LNCAP (cell line): ENCODE measurements around the gene LRRC8E.

ENCODE experiments used
- CTCF ChIP-seq: fragments of 450-650 bp; IDR thresholded peaks from 2 replicates; pipeline ENCODE4 v1.5.1; 2017; ENCODE audit warnings: mild to moderate bottlenecking

The LRRC8E gene

DNA sequence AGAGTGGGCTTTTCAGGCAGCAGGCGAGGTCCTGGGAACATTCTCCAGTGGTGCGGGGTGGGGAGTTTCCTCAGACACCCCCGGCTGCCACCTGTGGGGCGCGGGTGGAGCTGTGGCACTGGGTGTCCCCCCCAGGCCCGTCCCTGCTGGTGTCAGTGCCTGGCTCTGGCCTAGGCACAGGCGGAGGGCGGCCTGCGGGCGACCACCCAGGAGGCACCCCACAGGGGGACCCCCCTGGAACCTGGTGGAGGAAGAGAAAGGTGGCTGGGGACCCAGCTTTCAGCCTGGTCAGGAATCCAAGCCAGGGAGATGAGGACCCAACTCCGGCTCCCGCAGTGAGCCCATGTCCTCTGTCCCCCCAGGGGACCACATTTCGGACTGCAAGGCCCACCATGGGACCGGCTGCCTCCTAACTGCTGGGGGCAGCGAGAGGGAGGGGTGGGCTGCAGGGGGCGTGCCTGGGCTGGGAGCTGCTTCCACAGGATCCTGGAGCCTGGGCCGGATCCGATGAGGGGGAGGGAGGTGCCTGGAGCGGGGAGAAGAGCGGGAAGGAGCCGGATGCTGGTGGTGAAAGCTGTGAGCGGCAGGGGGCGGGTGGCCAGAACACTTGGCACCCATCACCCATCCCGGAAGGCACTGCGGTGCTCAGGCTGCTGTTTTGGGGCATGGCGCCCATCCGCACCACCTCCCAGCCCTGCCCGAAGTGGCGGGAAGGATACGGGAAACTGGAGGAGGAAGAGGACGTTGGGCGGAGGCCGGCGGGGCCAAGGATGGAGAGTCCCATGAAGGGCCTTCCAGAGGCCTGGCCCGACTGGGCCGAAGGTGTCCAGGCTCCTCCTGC, 43.1 kb downstream of the LRRC8E start:
- no peak for TF ChIP-seq CTCF

GRCh38 chr19:7932276-7932929, 44.1 kb downstream of the LRRC8E start:
- TF ChIP-seq CTCF, result no peak

GRCh38 chr19:7932930-7933300, 44.6 kb downstream of the LRRC8E start:
- TF ChIP-seq CTCF, result no peak

DNA sequence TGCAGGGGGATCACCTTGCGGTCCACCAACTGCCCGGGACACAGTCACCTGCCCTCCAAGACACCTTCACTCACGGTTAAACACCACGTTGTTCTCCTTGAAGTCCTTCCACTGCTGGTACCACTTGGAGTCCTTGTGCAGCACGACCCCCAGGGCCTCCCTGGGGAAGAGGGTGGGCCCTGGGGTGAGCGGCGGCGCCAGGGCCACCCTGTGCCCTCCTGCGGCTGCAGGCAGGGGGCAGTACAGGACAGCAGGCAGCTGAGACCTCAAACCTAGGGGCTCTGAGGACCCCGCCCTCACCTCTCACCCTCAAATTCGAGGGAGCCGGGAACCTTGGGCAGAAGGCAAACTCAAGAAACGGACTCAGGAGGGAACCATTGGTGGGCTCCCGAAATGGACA, 45.1 kb downstream of the LRRC8E start:
- peak; percentile 49 for TF ChIP-seq CTCF

GRCh38 chr19:7933828-7934725, 45.8 kb downstream of the LRRC8E start:
- no peak for TF ChIP-seq CTCF

DNA sequence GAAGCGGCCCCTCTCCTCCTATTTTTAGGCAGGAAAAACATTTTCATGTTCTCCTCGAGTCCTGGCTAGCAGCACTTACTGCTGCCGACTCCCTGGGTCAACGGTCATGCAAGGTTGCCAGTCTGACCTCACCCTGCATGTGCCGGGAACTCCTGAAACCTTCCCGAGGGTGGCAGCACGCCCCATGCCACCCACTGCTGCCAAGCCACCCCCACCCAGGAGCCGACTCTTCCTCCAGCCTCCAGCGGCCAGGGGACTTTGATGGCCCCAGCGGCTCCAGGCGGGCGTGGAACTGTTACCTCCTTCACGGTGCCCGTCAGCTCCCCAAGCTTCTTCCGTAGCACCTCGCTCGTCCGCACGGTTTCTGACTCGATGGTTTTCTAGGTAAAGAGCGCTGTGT, 46.5 kb downstream of the LRRC8E start:
- TF ChIP-seq CTCF, result no peak

DNA sequence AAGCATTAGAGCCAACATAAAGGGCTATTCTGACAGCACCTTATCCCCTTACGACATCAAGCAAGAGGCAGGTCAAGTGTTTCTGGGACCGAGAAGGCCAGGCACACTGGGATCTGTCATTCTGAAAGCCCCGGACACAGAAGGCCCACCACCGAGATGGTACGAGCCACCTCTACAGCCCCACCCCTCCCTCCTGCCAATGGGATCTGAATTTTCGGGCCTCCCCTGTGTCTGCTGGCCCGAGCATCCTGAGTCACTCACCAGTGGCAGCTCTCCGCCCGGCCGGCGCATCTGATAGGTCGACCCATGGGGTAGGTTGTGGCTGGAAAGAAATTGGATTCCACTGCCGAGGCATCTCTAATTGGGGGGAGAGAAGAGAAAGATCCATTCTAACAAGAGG, 52.5 kb downstream of the LRRC8E start:
- no peak for TF ChIP-seq CTCF
